ENCODE results near the gene MISP. TPM values are rescaled to one million over a fixed set of nuclear protein-coding genes. Genes with fewer than 3 reads are reported as not detected.
A peak's percentile ranks its signal among the peaks of the same experiment; 100 is the strongest.

MISP gene
- total and polyA plus RNA-seq, 2 of the 13 experiments (the other 11 are each of a cell fraction or from before 2014, with no cell fraction given) = 0.67 to 1.3 TPM

DNA sequence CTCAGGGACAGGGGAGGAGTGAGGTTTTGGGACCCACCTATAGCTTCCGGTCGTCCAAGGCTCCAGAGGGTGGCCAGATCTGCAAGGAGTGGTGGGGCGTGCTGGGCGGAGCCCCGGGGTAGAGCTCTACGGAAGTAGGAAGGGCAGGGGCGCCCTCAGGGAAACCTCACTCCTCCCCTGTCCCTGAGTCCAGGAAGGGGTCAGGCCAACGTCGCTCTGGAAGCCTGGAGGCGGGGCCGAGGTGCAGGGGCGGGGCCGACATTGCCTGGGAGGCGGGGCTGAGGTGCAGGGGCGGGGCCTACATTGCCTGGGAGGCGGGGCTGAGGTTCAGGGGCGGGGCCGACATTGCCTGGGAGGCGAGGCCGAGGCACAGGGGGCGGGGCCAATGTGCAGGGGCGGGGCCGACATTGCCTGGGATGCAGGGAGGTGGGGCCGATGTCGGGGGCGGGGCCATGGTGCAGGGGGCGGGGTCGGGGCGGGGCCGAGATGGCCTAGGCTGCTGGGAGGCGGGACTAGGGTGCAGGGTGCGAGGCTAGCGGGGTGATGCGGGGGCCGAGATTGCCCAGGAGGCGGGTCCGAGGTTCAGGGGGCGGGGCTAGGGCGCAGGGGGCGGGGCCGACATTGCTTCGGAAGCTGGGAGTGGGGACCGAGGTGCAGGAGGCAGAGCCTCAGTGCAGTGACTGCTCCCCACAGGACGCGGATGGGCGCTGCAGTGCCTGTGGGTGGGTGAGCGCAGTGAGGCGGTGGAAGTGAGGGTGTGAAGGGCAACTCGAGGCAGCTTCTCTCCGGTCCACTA is 47.1 kb upstream of the MISP start (continued):
- TF ChIP-seq, protein P1, sequence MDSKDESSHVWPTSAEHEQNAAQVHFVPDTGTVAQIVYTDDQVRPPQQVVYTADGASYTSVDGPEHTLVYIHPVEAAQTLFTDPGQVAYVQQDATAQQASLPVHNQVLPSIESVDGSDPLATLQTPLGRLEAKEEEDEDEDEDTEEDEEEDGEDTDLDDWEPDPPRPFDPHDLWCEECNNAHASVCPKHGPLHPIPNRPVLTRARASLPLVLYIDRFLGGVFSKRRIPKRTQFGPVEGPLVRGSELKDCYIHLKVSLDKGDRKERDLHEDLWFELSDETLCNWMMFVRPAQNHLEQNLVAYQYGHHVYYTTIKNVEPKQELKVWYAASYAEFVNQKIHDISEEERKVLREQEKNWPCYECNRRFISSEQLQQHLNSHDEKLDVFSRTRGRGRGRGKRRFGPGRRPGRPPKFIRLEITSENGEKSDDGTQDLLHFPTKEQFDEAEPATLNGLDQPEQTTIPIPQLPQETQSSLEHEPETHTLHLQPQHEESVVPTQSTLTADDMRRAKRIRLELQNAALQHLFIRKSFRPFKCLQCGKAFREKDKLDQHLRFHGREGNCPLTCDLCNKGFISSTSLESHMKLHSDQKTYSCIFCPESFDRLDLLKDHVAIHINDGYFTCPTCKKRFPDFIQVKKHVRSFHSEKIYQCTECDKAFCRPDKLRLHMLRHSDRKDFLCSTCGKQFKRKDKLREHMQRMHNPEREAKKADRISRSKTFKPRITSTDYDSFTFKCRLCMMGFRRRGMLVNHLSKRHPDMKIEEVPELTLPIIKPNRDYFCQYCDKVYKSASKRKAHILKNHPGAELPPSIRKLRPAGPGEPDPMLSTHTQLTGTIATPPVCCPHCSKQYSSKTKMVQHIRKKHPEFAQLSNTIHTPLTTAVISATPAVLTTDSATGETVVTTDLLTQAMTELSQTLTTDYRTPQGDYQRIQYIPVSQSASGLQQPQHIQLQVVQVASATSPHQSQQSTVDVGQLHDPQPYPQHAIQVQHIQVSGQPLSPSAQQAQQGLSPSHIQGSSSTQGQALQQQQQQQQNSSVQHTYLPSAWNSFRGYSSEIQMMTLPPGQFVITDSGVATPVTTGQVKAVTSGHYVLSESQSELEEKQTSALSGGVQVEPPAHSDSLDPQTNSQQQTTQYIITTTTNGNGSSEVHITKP (CRISPR knock-in tag; IDR thresholded peaks at IDR 0.05; ENCODE audit: low read depth) = peak; percentile 58; the same call in 1 of the 2 replicates
- TF ChIP-seq, protein P2, sequence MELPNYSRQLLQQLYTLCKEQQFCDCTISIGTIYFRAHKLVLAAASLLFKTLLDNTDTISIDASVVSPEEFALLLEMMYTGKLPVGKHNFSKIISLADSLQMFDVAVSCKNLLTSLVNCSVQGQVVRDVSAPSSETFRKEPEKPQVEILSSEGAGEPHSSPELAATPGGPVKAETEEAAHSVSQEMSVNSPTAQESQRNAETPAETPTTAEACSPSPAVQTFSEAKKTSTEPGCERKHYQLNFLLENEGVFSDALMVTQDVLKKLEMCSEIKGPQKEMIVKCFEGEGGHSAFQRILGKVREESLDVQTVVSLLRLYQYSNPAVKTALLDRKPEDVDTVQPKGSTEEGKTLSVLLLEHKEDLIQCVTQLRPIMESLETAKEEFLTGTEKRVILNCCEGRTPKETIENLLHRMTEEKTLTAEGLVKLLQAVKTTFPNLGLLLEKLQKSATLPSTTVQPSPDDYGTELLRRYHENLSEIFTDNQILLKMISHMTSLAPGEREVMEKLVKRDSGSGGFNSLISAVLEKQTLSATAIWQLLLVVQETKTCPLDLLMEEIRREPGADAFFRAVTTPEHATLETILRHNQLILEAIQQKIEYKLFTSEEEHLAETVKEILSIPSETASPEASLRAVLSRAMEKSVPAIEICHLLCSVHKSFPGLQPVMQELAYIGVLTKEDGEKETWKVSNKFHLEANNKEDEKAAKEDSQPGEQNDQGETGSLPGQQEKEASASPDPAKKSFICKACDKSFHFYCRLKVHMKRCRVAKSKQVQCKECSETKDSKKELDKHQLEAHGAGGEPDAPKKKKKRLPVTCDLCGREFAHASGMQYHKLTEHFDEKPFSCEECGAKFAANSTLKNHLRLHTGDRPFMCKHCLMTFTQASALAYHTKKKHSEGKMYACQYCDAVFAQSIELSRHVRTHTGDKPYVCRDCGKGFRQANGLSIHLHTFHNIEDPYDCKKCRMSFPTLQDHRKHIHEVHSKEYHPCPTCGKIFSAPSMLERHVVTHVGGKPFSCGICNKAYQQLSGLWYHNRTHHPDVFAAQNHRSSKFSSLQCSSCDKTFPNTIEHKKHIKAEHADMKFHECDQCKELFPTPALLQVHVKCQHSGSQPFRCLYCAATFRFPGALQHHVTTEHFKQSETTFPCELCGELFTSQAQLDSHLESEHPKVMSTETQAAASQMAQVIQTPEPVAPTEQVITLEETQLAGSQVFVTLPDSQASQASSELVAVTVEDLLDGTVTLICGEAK (IDR thresholded peaks at IDR 0.05) = no peak
- TF ChIP-seq, protein P2 (CRISPR knock-in tag; IDR thresholded peaks at IDR 0.05) = peak; percentile 62; the same call in 1 of the 2 replicates
- TF ChIP-seq IRF2 (CRISPR knock-in tag; IDR thresholded peaks at IDR 0.05) (peak; percentile 39; the same call in 1 of the 2 replicates), MTF2 (CRISPR knock-in tag; IDR thresholded peaks at IDR 0.05; ENCODE audit: borderline replicate concordance) (no peak), ZMYM2 (CRISPR knock-in tag; IDR thresholded peaks at IDR 0.05) (no peak), THYN1 (CRISPR knock-in tag; IDR thresholded peaks at IDR 0.05; ENCODE audit: borderline replicate concordance, low read depth) (0 out of 2 replicates have a peak, but pooled peaks have one; percentile 82), SP5 (CRISPR knock-in tag; IDR thresholded peaks at IDR 0.05; ENCODE audit: borderline replicate concordance, low read depth) (peak; percentile 56; the same call in 1 of the 2 replicates), MIER3 (CRISPR knock-in tag; IDR thresholded peaks at IDR 0.05; ENCODE audit: borderline replicate concordance) (0 out of 2 replicates have a peak, but pooled peaks have one; percentile 29)
- TF ChIP-seq, protein P3, sequence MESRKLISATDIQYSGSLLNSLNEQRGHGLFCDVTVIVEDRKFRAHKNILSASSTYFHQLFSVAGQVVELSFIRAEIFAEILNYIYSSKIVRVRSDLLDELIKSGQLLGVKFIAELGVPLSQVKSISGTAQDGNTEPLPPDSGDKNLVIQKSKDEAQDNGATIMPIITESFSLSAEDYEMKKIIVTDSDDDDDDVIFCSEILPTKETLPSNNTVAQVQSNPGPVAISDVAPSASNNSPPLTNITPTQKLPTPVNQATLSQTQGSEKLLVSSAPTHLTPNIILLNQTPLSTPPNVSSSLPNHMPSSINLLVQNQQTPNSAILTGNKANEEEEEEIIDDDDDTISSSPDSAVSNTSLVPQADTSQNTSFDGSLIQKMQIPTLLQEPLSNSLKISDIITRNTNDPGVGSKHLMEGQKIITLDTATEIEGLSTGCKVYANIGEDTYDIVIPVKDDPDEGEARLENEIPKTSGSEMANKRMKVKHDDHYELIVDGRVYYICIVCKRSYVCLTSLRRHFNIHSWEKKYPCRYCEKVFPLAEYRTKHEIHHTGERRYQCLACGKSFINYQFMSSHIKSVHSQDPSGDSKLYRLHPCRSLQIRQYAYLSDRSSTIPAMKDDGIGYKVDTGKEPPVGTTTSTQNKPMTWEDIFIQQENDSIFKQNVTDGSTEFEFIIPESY (CRISPR knock-in tag; IDR thresholded peaks at IDR 0.05) = 0 out of 2 replicates have a peak, but pooled peaks have one; percentile 20
- TF ChIP-seq, protein P4, sequence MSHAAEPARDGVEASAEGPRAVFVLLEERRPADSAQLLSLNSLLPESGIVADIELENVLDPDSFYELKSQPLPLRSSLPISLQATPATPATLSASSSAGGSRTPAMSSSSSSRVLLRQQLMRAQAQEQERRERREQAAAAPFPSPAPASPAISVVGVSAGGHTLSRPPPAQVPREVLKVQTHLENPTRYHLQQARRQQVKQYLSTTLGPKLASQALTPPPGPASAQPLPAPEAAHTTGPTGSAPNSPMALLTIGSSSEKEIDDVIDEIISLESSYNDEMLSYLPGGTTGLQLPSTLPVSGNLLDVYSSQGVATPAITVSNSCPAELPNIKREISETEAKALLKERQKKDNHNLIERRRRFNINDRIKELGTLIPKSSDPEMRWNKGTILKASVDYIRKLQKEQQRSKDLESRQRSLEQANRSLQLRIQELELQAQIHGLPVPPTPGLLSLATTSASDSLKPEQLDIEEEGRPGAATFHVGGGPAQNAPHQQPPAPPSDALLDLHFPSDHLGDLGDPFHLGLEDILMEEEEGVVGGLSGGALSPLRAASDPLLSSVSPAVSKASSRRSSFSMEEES (CRISPR knock-in tag; IDR thresholded peaks at IDR 0.05) = 0 out of 2 replicates have a peak, but pooled peaks have one; percentile 31

Data from HepG2 (cell line).